SJCRH30 (cell line): ENCODE data around the gene PDS5B. TPM values are rescaled to one million over a fixed set of nuclear protein-coding genes. Genes with fewer than 3 reads are reported as not detected.
"Not testable (repeated sequence)": the region's sequence is repeated elsewhere in the genome, so short reads cannot be mapped to it uniquely, and the experiment has no call there.

Experiments used
- DNase-seq, 2 experiments: peaks; one replicate each; pipeline ENCODE4 v3.0.0-alpha.2; 2015 to 2020
- H3K27ac ChIP-seq: fragments of 250-450 bp; sonication (Bioruptor Pico); 2 replicates; pipeline ENCODE4 v1.5.1; 2020; ENCODE audit warnings: mild to moderate bottlenecking, moderate library complexity
- H3K27me3 ChIP-seq: fragments of 250-450 bp; sonication (Bioruptor Pico); 2 replicates; pipeline ENCODE4 v1.5.1; 2020; ENCODE audit warnings: mild to moderate bottlenecking, moderate library complexity
- H3K36me3 ChIP-seq: fragments of 250-450 bp; sonication (Bioruptor Pico); 2 replicates; pipeline ENCODE4 v1.5.1; 2020; ENCODE audit warnings: mild to moderate bottlenecking, moderate library complexity
- H3K4me1 ChIP-seq: fragments of 250-450 bp; sonication (Bioruptor Pico); 2 replicates; pipeline ENCODE4 v1.5.1; 2020; ENCODE audit warnings: mild to moderate bottlenecking, moderate library complexity
- H3K4me3 ChIP-seq: fragments of 250-450 bp; sonication (Bioruptor Pico); 2 replicates; pipeline ENCODE4 v1.5.1; 2020; ENCODE audit warnings: mild to moderate bottlenecking, moderate library complexity
- H3K9me3 ChIP-seq: fragments of 250-450 bp; sonication (Bioruptor Pico); replicated peaks from 2 replicates; pipeline ENCODE4 v1.5.1; 2020; ENCODE audit warnings: mild to moderate bottlenecking, moderate library complexity
- total RNA-seq: library from RNA; depleted of rRNA; stranded (reverse); fragments of >200 nt; shearing (Covaris generic); gene quantifications from 2 replicates; pipeline ENCODE4 v1.2.3, GENCODE V29; 2014

The PDS5B gene
- total RNA-seq, 1 experiment from 2014 or later = 83.7 TPM

DNA sequence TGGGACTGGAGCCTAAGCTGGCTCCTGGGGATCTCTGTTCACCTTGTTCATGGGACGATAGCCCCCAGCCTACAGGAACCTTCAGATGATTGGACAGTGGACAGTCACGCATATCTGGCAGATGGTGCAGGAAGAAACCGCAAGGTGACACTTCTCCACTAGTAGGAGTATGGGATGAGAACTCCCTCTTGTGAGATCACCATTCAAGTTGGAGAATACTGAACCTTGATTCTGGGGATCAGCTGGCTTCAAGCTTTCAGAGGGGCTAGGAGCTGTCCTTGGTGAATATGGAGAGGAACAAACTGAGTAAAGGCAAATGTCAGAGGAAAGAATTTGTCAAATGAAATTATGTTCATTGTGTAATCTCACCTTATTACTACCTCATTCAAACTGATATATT, 204.5 kb downstream of the PDS5B start:
- H3K36me3 ChIP-seq = peaks cover 6% of the 10 kb centered on the region; the same call in 1 of the 2 replicates
- no peaks in the 10 kb centered on the region for H3K4me1 ChIP-seq
- no peaks in the 10 kb centered on the region for H3K9me3 ChIP-seq
- H3K27me3 ChIP-seq = no peaks in the 10 kb centered on the region
- H3K4me3 ChIP-seq = no peak overlapping the region
- H3K27ac ChIP-seq = no peak overlapping the region
- DNase-seq = peak; percentile 13 to 49

DNA sequence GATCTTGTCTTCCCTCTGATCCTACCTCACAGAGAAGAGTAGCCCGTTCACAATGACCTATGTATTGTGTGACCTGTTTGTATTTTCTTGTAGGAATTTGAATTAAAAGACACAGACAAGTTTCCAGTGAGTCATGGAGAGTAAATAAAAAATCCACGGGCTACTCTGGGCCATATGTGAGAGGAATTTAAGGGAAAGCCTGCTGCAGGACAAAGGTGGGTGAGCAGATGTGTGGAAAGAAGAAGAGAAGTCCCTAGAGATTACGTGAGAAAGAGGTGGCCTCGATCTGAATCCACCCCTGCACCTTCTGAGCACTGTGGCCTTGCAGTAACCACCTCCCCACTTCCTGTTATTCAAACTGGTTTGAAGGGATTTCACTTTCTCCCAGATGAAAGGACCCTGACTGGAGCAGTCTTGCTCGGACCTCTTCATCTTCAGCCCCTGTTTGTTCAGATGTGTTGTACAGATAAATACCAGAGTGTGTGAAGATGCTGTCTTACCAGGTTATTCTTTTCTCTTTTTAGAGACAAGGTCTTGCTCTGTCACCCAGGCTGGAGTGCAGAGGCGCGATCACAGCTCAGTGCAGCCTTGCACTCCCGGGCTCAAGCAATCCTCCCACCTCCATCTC, 205.4 kb downstream of the PDS5B start:
- Histone ChIP-seq H3K4me3 (no peak overlapping the region), H3K36me3 (0 out of 2 replicates have a peak, but pooled peaks cover 2% of the 10 kb centered on the region), H3K4me1 (no peaks in the 10 kb centered on the region), H3K27ac (no peak overlapping the region), H3K27me3 (no peaks in the 10 kb centered on the region), H3K9me3 (no peaks in the 10 kb centered on the region)
- no peak for DNase-seq

DNA sequence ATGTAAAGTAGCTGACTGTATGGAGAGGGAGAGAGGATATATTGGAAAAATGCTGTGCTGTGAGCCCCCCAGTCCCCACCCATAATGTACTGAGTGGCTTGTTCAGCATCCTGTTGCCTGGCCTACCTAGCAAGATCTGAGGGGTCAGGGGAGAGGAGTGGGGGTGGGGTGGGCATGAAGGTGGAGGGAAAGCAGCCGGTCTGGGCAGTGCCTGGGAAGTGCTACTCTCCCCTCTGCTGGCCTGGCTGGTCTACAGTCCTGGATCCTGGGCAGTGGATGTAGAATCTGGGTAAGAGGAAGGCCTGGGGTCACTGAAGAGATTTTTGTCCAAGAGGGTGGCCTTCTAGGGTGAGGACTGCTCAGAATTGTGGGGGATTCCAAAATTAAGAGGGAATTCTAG, 210.5 kb downstream of the PDS5B start:
- H3K36me3 ChIP-seq = 0 out of 2 replicates have a peak, but pooled peaks cover 2% of the 10 kb centered on the region
- no peaks in the 10 kb centered on the region for H3K27me3 ChIP-seq
- no peak overlapping the region for H3K4me3 ChIP-seq
- no peaks in the 10 kb centered on the region for H3K4me1 ChIP-seq
- no peaks in the 10 kb centered on the region for H3K9me3 ChIP-seq
- DNase-seq = no peak
- H3K27ac ChIP-seq = no peak overlapping the region

DNA sequence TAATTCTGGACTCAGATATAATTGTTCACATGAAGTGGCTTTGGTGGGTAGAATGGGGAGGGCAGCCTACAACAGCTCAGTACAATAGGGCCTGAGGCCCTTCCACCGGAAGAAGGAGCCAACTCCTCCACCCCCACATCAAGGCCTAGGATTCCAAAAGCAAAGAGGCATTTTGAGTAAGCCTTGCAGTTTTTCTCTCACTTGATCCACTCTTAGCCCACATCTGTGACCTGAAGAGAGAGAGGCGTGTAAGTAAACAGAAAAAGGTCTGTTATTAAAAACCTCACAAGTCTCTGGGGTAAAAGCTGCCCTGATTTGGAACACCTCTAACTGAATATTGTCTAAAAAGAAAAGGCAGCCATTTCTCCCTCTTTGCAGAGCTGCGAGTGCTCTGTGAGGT, 215.9 kb downstream of the PDS5B start:
- Histone ChIP-seq H3K27me3 (no peaks in the 10 kb centered on the region), H3K9me3 (no peaks in the 10 kb centered on the region), H3K36me3 (no peaks in the 10 kb centered on the region), H3K4me3 (no peak overlapping the region), H3K27ac (no peak overlapping the region), H3K4me1 (no peaks in the 10 kb centered on the region)
- DNase-seq = no peak

- Histone ChIP-seq H3K4me1 (no peaks in the 10 kb centered on the region), H3K9me3 (no peaks in the 10 kb centered on the region), H3K36me3 (no peaks in the 10 kb centered on the region), H3K27me3 (no peaks in the 10 kb centered on the region), H3K27ac (no peak overlapping the region), H3K4me3 (no peak overlapping the region)
- no peak for DNase-seq
Measured at GRCh38 chr13:32804673-32805230, 218.5 kb downstream of the PDS5B start.

DNA sequence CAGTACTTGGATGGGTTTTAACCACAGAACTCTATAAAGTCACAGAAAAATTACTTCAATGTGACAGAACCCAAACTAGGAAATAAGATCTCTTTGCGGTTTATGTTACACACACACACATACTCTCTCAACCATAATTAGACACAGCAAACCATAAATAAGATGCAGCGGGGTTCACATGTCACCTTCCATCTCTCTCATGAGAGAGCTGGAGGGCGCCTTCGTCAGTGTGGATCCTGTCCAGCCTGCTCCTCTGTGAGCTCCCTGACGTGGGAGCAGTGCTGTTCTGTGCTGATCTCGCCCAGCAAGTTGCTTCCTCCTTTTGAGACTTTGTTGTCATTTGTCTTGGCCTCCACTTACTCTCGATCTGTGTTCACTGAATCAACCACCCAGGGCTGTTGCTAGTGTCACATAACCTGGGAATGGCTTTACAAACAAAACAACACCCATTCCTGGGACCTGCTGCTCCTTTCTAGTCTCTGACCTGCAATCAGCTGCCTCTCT, 225.1 kb downstream of the PDS5B start:
- Histone ChIP-seq H3K36me3 (no peaks in the 10 kb centered on the region), H3K27ac (no peak overlapping the region), H3K9me3 (no peaks in the 10 kb centered on the region), H3K4me1 (peaks cover 5% of the 10 kb centered on the region; the same call in 1 of the 2 replicates), H3K27me3 (no peaks in the 10 kb centered on the region), H3K4me3 (no peak overlapping the region)
- peak; percentile 67 to 79 for DNase-seq

GRCh38 chr13:32821149-32821688, 235.0 kb downstream of the PDS5B start:
- Histone ChIP-seq H3K9me3 (0 out of 2 replicates have a peak, but pooled peaks cover 3% of the 10 kb centered on the region), H3K36me3 (no peaks in the 10 kb centered on the region), H3K27me3 (no peaks in the 10 kb centered on the region), H3K27ac (no peak overlapping the region), H3K4me3 (no peak overlapping the region), H3K4me1 (peaks cover 24% of the 10 kb centered on the region)
- DNase-seq = no peak

- Histone ChIP-seq H3K27me3 (no peaks in the 10 kb centered on the region), H3K4me3 (no peak overlapping the region), H3K4me1 (peaks cover 24% of the 10 kb centered on the region), H3K27ac (no peak overlapping the region), H3K9me3 (no peaks in the 10 kb centered on the region), H3K36me3 (no peaks in the 10 kb centered on the region)
- DNase-seq = no peak
Measured at GRCh38 chr13:32822771-32823170, 236.5 kb downstream of the PDS5B start.

GRCh38 chr13:32823597-32823996, 237.3 kb downstream of the PDS5B start:
- H3K27me3 ChIP-seq = no peaks in the 10 kb centered on the region
- no peak overlapping the region for H3K4me3 ChIP-seq
- peaks cover 24% of the 10 kb centered on the region for H3K4me1 ChIP-seq
- no peaks in the 10 kb centered on the region for H3K9me3 ChIP-seq
- H3K27ac ChIP-seq = no peak overlapping the region
- no peaks in the 10 kb centered on the region for H3K36me3 ChIP-seq
- no peak for DNase-seq

GRCh38 chr13:32824061-32824460, 237.8 kb downstream of the PDS5B start:
- H3K27ac ChIP-seq = peak overlapping the region; percentile 36; the same call in 1 of the 2 replicates
- H3K4me1 ChIP-seq = peaks cover 24% of the 10 kb centered on the region
- H3K9me3 ChIP-seq = no peaks in the 10 kb centered on the region
- DNase-seq = peak in 1 of 2 experiments; percentile 22
- H3K4me3 ChIP-seq = no peak overlapping the region
- no peaks in the 10 kb centered on the region for H3K27me3 ChIP-seq
- H3K36me3 ChIP-seq = no peaks in the 10 kb centered on the region

- Histone ChIP-seq H3K27ac (peak overlapping the region; percentile 36; the same call in 1 of the 2 replicates), H3K9me3 (no peaks in the 10 kb centered on the region), H3K36me3 (no peaks in the 10 kb centered on the region), H3K4me1 (peaks cover 24% of the 10 kb centered on the region), H3K4me3 (peak overlapping the region; percentile 5; the same call in 1 of the 2 replicates), H3K27me3 (no peaks in the 10 kb centered on the region)
- DNase-seq = peak; percentile 70 to 73
Measured at GRCh38 chr13:32824675-32825074, 238.4 kb downstream of the PDS5B start.

DNA sequence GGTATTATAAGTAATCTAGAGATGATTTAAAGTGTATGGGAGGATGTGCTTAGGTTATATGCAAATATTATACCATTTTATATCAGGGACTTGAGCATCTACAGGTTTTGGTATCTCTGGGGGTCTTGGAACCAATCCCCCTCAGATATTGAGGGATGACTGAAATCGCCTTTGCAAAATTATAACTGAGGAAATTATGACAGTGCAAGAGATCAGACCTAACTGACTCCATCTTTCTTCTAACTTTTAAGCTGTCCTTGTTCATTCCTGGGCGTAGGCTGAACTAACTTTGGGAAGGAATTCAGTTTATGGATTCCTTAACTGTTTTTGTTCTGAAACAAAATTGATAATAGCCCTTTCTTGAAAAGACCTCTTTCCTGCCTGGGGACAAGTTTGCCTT, 239.2 kb downstream of the PDS5B start:
- H3K4me1 ChIP-seq = peaks cover 24% of the 10 kb centered on the region
- H3K4me3 ChIP-seq = no peak overlapping the region

DNA sequence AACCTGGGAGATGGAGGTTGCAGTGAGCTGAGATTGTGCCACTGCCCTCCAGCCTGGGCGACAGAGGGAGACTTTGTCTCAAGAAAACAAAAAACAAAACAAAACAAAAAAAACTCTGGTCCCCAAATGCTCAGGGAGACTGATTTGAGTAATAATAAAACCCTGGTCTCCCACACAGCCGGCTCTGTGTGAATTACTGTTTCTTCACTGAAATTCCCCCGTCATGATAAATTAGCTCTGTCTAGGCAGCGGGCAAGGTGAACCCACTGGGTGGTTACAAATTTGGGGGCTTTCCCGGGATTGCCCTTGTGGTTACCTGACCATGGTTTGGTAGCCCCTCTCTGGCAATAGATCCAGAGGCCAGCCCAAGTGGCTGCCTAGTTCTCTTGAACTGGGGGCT, 240.1 kb downstream of the PDS5B start:
- H3K4me1 ChIP-seq = peaks cover 24% of the 10 kb centered on the region
- H3K4me3 ChIP-seq, H3K36me3 ChIP-seq, H3K27ac ChIP-seq, DNase-seq, H3K27me3 ChIP-seq, H3K9me3 ChIP-seq: not testable (repeated sequence)

More for the DNA sequence above, 239.2 kb downstream of the PDS5B start:
- Histone ChIP-seq H3K27ac (no peak overlapping the region), H3K9me3 (no peaks in the 10 kb centered on the region), H3K36me3 (no peaks in the 10 kb centered on the region), H3K27me3 (no peaks in the 10 kb centered on the region)
- no peak for DNase-seq
